Transverse colon (tissue), 4 donors: ENCODE measurements around the gene LAMA4.

Experiments used
- CTCF ChIP-seq, 5 experiments: fragments of 200-600 bp in 3 of 5; fragments of 450-650 bp in 2 of 5; sonication (generic) in 3 of 5; IDR thresholded peaks; 1 replicate in 2 of 5; 2 replicates in 3 of 5; pipeline ENCODE4 v1.5.1; 2016 to 2017; ENCODE audit warnings: antibody characterized with exemption in 5 of 5, inconsistent platforms in 3 of 5, mild to moderate bottlenecking in 2 of 5, moderate library complexity in 1 of 5
- POLR2A ChIP-seq: fragments of 450-650 bp; IDR thresholded peaks from one replicate; pipeline ENCODE4 v1.6.1; 2016; ENCODE audit warnings: antibody characterized with exemption, mild to moderate bottlenecking, moderate library complexity
- POLR2AphosphoS5 ChIP-seq, 3 donors: sonication (generic); formaldehyde crosslinking; IDR thresholded peaks; one replicate each; pipeline ENCODE4 v1.6.1; 2016; ENCODE audit warnings: antibody characterized with exemption in 3 of 3

GRCh38 chr6:112113431-112113830 is 140.9 kb downstream of the LAMA4 start:
- TF ChIP-seq POLR2A = no peak
- no peak for TF ChIP-seq POLR2AphosphoS5 (IDR thresholded peaks at IDR 0.05)
- no peak for TF ChIP-seq CTCF (IDR thresholded peaks at IDR 0.05)
